Metanephros (tissue), 2 donors: ENCODE data around the gene MORC1. TPM values are rescaled to one million over a fixed set of nuclear protein-coding genes. Genes with fewer than 3 reads are reported as not detected.

ENCODE experiments used
- small RNA-seq: library from RNA; depleted of rRNA; stranded (forward); fragments of <200 nt; gene quantifications from one replicate; pipeline ENCODE3, GENCODE V24; 2014; ENCODE audit warnings: low replicate concordance
- total RNA-seq: library from RNA; depleted of rRNA; stranded (reverse); fragments of >200 nt; gene quantifications from one replicate; pipeline ENCODE4 v1.2.3, GENCODE V29; 2014

MORC1 gene, protein sequence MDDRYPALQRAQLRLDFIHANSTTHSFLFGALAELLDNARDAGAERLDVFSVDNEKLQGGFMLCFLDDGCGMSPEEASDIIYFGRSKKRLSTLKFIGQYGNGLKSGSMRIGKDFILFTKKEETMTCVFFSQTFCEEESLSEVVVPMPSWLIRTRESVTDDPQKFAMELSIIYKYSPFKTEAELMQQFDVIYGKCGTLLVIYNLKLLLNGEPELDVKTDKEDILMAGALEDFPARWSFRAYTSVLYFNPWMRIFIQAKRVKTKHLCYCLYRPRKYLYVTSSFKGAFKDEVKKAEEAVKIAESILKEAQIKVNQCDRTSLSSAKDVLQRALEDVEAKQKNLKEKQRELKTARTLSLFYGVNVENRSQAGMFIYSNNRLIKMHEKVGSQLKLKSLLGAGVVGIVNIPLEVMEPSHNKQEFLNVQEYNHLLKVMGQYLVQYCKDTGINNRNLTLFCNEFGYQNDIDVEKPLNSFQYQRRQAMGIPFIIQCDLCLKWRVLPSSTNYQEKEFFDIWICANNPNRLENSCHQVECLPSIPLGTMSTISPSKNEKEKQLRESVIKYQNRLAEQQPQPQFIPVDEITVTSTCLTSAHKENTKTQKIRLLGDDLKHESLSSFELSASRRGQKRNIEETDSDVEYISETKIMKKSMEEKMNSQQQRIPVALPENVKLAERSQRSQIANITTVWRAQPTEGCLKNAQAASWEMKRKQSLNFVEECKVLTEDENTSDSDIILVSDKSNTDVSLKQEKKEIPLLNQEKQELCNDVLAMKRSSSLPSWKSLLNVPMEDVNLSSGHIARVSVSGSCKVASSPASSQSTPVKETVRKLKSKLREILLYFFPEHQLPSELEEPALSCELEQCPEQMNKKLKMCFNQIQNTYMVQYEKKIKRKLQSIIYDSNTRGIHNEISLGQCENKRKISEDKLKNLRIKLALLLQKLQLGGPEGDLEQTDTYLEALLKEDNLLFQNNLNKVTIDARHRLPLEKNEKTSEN
- total RNA-seq: 0.35 TPM

DNA sequence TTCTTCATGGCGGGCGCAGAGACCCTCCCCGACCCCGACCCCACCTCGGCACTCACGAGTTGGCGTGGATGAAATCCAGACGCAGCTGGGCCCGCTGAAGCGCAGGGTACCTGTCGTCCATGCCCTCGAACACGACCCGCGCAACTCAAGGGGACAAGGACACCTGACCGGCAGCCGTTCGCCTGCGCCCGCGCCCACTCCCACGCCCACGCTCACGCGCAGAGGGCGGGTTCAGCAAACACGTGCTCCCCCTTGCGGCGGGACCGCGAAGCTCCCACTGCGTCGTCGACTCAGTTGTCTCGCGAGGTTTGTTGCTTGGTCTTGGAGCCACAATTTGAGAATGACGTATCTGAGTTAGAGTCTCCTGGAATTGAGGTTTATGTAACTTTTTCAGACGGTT is at the start of gene MORC1:
TSS of gene MORC1 (minus strand) at position 196 of the 400 bp plus-strand sequence. CDS start at position 121, 75 bp downstream.

DNA sequence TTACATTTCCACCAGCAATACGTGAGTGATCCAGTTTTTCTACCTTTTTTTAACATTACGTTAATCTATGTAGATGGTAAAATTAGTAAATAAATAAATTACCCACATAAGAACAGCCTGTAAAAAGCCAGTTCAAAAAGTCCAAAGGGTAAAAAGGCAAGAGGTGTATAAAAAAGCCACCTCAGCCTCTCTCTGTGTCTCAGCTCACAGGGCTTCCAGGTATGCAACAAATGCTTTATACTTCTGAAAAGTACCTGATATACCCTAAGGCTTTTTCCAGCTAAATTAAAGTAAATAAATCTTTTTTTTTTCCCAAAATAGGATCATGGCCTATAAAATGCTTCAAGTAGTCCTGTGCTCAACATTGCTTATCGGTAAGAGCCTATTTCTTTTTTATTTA is 18.6 kb upstream of the MORC1 start, which contains the start of gene C3orf85:
TSS of gene C3orf85 (plus strand) at position 197 of the 400 bp plus-strand sequence. CDS start at position 326, 129 bp downstream.

DNA sequence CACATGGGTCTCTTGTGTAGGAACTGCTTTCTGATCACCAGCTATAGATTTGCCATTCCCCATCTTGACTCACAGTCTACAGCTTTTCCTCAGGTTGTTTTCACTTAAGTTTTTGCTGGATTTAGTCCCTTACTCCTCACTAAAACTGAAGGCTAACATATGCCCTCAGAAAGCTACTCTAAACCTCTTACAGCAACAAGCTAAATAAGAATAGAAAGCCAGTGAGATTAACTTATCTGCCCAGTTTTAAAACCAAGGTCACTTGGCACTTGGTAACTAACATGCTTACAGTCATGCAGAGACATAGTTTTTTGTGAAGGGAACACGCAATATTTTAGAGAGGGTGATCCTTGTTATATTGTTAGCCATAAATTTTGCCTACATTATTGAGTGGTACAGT is 164.2 kb downstream of the MORC1 start, which contains the start of gene GUCA1C:
TSS of gene GUCA1C (minus strand) at position 180 of the 400 bp plus-strand sequence. CDS start at position 63, 117 bp downstream.

Small RNAs within 50 kb of the gene (small RNA-seq; reads per million reads assigned to genes)
- gene RF00012: not detected

Other genes starting within 250 kb of the MORC1 start
- not detected for gene GUCA1C, start 164.3 kb downstream of the MORC1 start, total RNA-seq
- gene C3orf85, start 18.6 kb upstream of the MORC1 start, total RNA-seq: 3.6 TPM
- 0.41 TPM for gene DPPA2, start 198.4 kb upstream of the MORC1 start, total RNA-seq
- gene DPPA4, start 219.4 kb upstream of the MORC1 start, total RNA-seq: 6.1 TPM